IPS-15b (cell line): Measurements from ENCODE around the gene KDELR1.
A peak's percentile ranks its signal among the peaks of the same experiment; 100 is the strongest.

Source experiments
- H3K27me3 ChIP-seq: one replicate; pipeline ENCODE4 v1.6.1; 2013; ENCODE audit warnings: low read length; ENCODE audit not compliant: control insufficient read depth, insufficient read depth
- H3K36me3 ChIP-seq: one replicate; pipeline ENCODE4 v1.6.1; 2013; ENCODE audit warnings: low read length; ENCODE audit not compliant: control insufficient read depth, insufficient read depth
- H3K4me1 ChIP-seq: one replicate; pipeline ENCODE4 v1.6.1; 2013; ENCODE audit warnings: mild to moderate bottlenecking, low read length; ENCODE audit not compliant: control insufficient read depth, insufficient read depth
- H3K4me3 ChIP-seq: one replicate; pipeline ENCODE4 v1.5.1; 2013; ENCODE audit warnings: low read depth, low read length
- H3K9ac ChIP-seq: one replicate; pipeline ENCODE4 v1.6.1; 2013; ENCODE audit warnings: low read depth, mild to moderate bottlenecking, low read length
- H3K9me3 ChIP-seq: one replicate; pipeline ENCODE4 v1.6.1; 2013; ENCODE audit warnings: mild to moderate bottlenecking, low read length; ENCODE audit not compliant: control insufficient read depth, insufficient read depth

Gene KDELR1

GRCh38 chr19:48391100-48392005 lies at the start of gene KDELR1:
Gene KDELR1, minus strand, starts transcription at chr19:48391551. Its CDS starts 193 bp downstream, at chr19:48391358.
- H3K9me3 ChIP-seq = no peaks in the 10 kb centered on the region
- no peaks in the 10 kb centered on the region for H3K4me1 ChIP-seq
- peak within 1 kb of the TSS; percentile 92 for H3K4me3 ChIP-seq
- H3K27me3 ChIP-seq = peaks cover 27% of the 10 kb centered on the region
- H3K9ac ChIP-seq = peak within 1 kb of the TSS; percentile 97
- peaks cover 22% of the 10 kb centered on the region for H3K36me3 ChIP-seq

GRCh38 chr19:48436586-48436985 lies 45.2 kb upstream of the KDELR1 start:
- Histone ChIP-seq H3K4me1 (peaks cover 2% of the 10 kb centered on the region), H3K4me3 (no peak overlapping the region), H3K9ac (no peak overlapping the region), H3K9me3 (no peaks in the 10 kb centered on the region), H3K36me3 (no peaks in the 10 kb centered on the region), H3K27me3 (no peaks in the 10 kb centered on the region)

GRCh38 chr19:48433337-48433736 lies 42.0 kb upstream of the KDELR1 start:
- Histone ChIP-seq H3K36me3 (no peaks in the 10 kb centered on the region), H3K4me1 (peaks cover 2% of the 10 kb centered on the region), H3K9me3 (no peaks in the 10 kb centered on the region), H3K27me3 (no peaks in the 10 kb centered on the region), H3K4me3 (no peak overlapping the region), H3K9ac (no peak overlapping the region)

GRCh38 chr19:48428670-48429069 lies 37.3 kb upstream of the KDELR1 start:
- Histone ChIP-seq H3K36me3 (no peaks in the 10 kb centered on the region), H3K9me3 (no peaks in the 10 kb centered on the region), H3K4me3 (no peak overlapping the region), H3K9ac (no peak overlapping the region), H3K27me3 (no peaks in the 10 kb centered on the region), H3K4me1 (peaks cover 2% of the 10 kb centered on the region)

- Histone ChIP-seq H3K36me3 (peaks cover 5% of the 10 kb centered on the region), H3K9ac (no peak overlapping the region), H3K27me3 (no peaks in the 10 kb centered on the region), H3K4me3 (no peak overlapping the region), H3K4me1 (peaks cover 2% of the 10 kb centered on the region), H3K9me3 (no peaks in the 10 kb centered on the region)
Observed at GRCh38 chr19:48424694-48425219, 33.4 kb upstream of the KDELR1 start.

- H3K27me3 ChIP-seq = no peaks in the 10 kb centered on the region
- H3K36me3 ChIP-seq = peaks cover 11% of the 10 kb centered on the region
- H3K4me3 ChIP-seq = no peak overlapping the region
- peaks cover 2% of the 10 kb centered on the region for H3K4me1 ChIP-seq
- H3K9ac ChIP-seq = no peak overlapping the region
- no peaks in the 10 kb centered on the region for H3K9me3 ChIP-seq
Observed at GRCh38 chr19:48421548-48421947, 30.2 kb upstream of the KDELR1 start.

GRCh38 chr19:48419158-48419920 lies 28.0 kb upstream of the KDELR1 start:
- no peaks in the 10 kb centered on the region for H3K27me3 ChIP-seq
- no peaks in the 10 kb centered on the region for H3K9me3 ChIP-seq
- no peak overlapping the region for H3K4me3 ChIP-seq
- H3K9ac ChIP-seq = no peak overlapping the region
- no peaks in the 10 kb centered on the region for H3K4me1 ChIP-seq
- H3K36me3 ChIP-seq = peaks cover 15% of the 10 kb centered on the region

- Histone ChIP-seq H3K4me3 (no peak overlapping the region), H3K9me3 (no peaks in the 10 kb centered on the region), H3K27me3 (no peaks in the 10 kb centered on the region), H3K9ac (peak overlapping the region; percentile 54), H3K4me1 (peaks cover 5% of the 10 kb centered on the region), H3K36me3 (peaks cover 15% of the 10 kb centered on the region)
Observed at GRCh38 chr19:48418317-48419064, 27.1 kb upstream of the KDELR1 start.

- H3K9me3 ChIP-seq = no peaks in the 10 kb centered on the region
- H3K36me3 ChIP-seq = peaks cover 15% of the 10 kb centered on the region
- peaks cover 5% of the 10 kb centered on the region for H3K4me1 ChIP-seq
- H3K27me3 ChIP-seq = no peaks in the 10 kb centered on the region
- H3K9ac ChIP-seq = no peak overlapping the region
- H3K4me3 ChIP-seq = no peak overlapping the region
Observed at GRCh38 chr19:48417421-48417820, 26.1 kb upstream of the KDELR1 start.

- Histone ChIP-seq H3K36me3 (peaks cover 10% of the 10 kb centered on the region), H3K27me3 (no peaks in the 10 kb centered on the region), H3K4me3 (no peak overlapping the region), H3K9me3 (no peaks in the 10 kb centered on the region), H3K4me1 (peaks cover 5% of the 10 kb centered on the region), H3K9ac (no peak overlapping the region)
Observed at GRCh38 chr19:48415806-48416221, 24.5 kb upstream of the KDELR1 start.

- Histone ChIP-seq H3K36me3 (peaks cover 10% of the 10 kb centered on the region), H3K9me3 (no peaks in the 10 kb centered on the region), H3K9ac (no peak overlapping the region), H3K4me1 (peaks cover 5% of the 10 kb centered on the region), H3K27me3 (no peaks in the 10 kb centered on the region), H3K4me3 (no peak overlapping the region)
Observed at GRCh38 chr19:48415395-48415794, 24.0 kb upstream of the KDELR1 start.
